Trophoblast cell (in vitro differentiated cells and primary cell): ENCODE data around the gene EMC1.
A peak's percentile ranks its signal among the peaks of the same experiment; 100 is the strongest.
"Not testable (repeated sequence)": the region's sequence is repeated elsewhere in the genome, so short reads cannot be mapped to it uniquely, and the experiment has no call there.

Source experiments
- DNase-seq, 2 donors: peaks; one replicate each; pipeline ENCODE4 v3.0.0-alpha.2; 2016
- H2AFZ ChIP-seq: 2 replicates; pipeline ENCODE4 v1.6.1; 2013; ENCODE audit warnings: low read length, moderate library complexity, mild to moderate bottlenecking; ENCODE audit not compliant: insufficient read depth, poor library complexity
- H2AK5ac ChIP-seq: 2 replicates; pipeline ENCODE4 v1.6.1; 2013; ENCODE audit warnings: mild to moderate bottlenecking, low read length
- H2BK120ac ChIP-seq: 2 replicates; pipeline ENCODE4 v1.6.1; 2013; ENCODE audit warnings: low read length, mild to moderate bottlenecking, moderate library complexity; ENCODE audit not compliant: insufficient read depth, poor library complexity
- H2BK12ac ChIP-seq: 2 replicates; pipeline ENCODE4 v1.6.1; 2013; ENCODE audit warnings: mild to moderate bottlenecking, low read length, moderate library complexity
- H2BK5ac ChIP-seq: 2 replicates; pipeline ENCODE4 v1.6.1; 2013; ENCODE audit warnings: low read length, low read depth, moderate library complexity, mild to moderate bottlenecking; ENCODE audit not compliant: poor library complexity
- H3K14ac ChIP-seq: 2 replicates; pipeline ENCODE4 v1.6.1; 2013; ENCODE audit warnings: mild to moderate bottlenecking, low read length
- H3K18ac ChIP-seq: 2 replicates; pipeline ENCODE4 v1.6.1; 2013; ENCODE audit warnings: mild to moderate bottlenecking, low read length
- H3K23ac ChIP-seq: 2 replicates; pipeline ENCODE4 v1.6.1; 2013; ENCODE audit warnings: low read length
- H3K27ac ChIP-seq: 2 replicates; pipeline ENCODE4 v1.5.1; 2013; ENCODE audit warnings: low read depth, mild to moderate bottlenecking, inconsistent platforms, low read length, moderate library complexity
- H3K27me3 ChIP-seq: 2 replicates; pipeline ENCODE4 v1.6.1; 2013; ENCODE audit warnings: inconsistent platforms, mild to moderate bottlenecking, low read length, moderate library complexity; ENCODE audit not compliant: insufficient read depth
- H3K36me3 ChIP-seq, 2 experiments: 1 replicate in 1 of 2; 2 replicates in 1 of 2; pipeline ENCODE4 v1.6.1; 2013; ENCODE audit warnings: low read length in 2 of 2, mild to moderate bottlenecking in 2 of 2, moderate library complexity in 1 of 2; ENCODE audit not compliant: insufficient read depth in 2 of 2, control insufficient read depth in 1 of 2
- H3K4ac ChIP-seq: 2 replicates; pipeline ENCODE4 v1.6.1; 2013; ENCODE audit warnings: low read depth, mild to moderate bottlenecking, low read length, moderate library complexity
- H3K4me1 ChIP-seq, 2 experiments: 1 replicate in 1 of 2; 2 replicates in 1 of 2; pipeline ENCODE4 v1.6.1; 2013; ENCODE audit warnings: low read length in 2 of 2, mild to moderate bottlenecking in 2 of 2, moderate library complexity in 1 of 2; ENCODE audit not compliant: insufficient read depth in 2 of 2, control insufficient read depth in 1 of 2
- H3K4me2 ChIP-seq: 2 replicates; pipeline ENCODE4 v1.6.1; 2013; ENCODE audit warnings: inconsistent platforms, mild to moderate bottlenecking, low read length, moderate library complexity
- H3K4me3 ChIP-seq: 2 replicates; pipeline ENCODE4 v1.5.1; 2013; ENCODE audit warnings: mild to moderate bottlenecking, low read depth, low read length, inconsistent platforms
- H3K79me1 ChIP-seq: one replicate; pipeline ENCODE4 v1.6.1; 2013; ENCODE audit warnings: low read length
- H3K79me2 ChIP-seq: 2 replicates; pipeline ENCODE4 v1.6.1; 2013; ENCODE audit warnings: low read length, mild to moderate bottlenecking; ENCODE audit not compliant: control insufficient read depth, insufficient read depth, poor library complexity
- H3K9ac ChIP-seq: 2 replicates; pipeline ENCODE4 v1.6.1; 2013; ENCODE audit warnings: mild to moderate bottlenecking, low read length
- H3K9me3 ChIP-seq: 2 replicates; pipeline ENCODE4 v1.6.1; 2013; ENCODE audit warnings: low read depth, mild to moderate bottlenecking, control low read depth, inconsistent platforms, low read length; ENCODE audit not compliant: insufficient read depth
- H4K12ac ChIP-seq: 2 replicates; pipeline ENCODE4 v1.6.1; 2013; ENCODE audit warnings: low read depth, mild to moderate bottlenecking, low read length, moderate library complexity
- H4K8ac ChIP-seq: 2 replicates; pipeline ENCODE4 v1.6.1; 2013; ENCODE audit warnings: low read depth, mild to moderate bottlenecking, low read length, moderate library complexity
- H4K91ac ChIP-seq: one replicate; pipeline ENCODE4 v1.6.1; 2013; ENCODE audit warnings: low read depth, mild to moderate bottlenecking, low read length, moderate library complexity
- WGBS: extraction: QIAGEN DNeasy Blood & Tissue Kit; methylation state at CpG from one replicate; pipeline ENCODE4 v1.1.7; 2013; ENCODE audit warnings: missing lambda C conversion rate; ENCODE audit not compliant: insufficient read length, insufficient coverage; ENCODE audit errors: extremely low coverage; 5-methylcytosine and 5-hydroxymethylcytosine counted together

EMC1 gene

DNA sequence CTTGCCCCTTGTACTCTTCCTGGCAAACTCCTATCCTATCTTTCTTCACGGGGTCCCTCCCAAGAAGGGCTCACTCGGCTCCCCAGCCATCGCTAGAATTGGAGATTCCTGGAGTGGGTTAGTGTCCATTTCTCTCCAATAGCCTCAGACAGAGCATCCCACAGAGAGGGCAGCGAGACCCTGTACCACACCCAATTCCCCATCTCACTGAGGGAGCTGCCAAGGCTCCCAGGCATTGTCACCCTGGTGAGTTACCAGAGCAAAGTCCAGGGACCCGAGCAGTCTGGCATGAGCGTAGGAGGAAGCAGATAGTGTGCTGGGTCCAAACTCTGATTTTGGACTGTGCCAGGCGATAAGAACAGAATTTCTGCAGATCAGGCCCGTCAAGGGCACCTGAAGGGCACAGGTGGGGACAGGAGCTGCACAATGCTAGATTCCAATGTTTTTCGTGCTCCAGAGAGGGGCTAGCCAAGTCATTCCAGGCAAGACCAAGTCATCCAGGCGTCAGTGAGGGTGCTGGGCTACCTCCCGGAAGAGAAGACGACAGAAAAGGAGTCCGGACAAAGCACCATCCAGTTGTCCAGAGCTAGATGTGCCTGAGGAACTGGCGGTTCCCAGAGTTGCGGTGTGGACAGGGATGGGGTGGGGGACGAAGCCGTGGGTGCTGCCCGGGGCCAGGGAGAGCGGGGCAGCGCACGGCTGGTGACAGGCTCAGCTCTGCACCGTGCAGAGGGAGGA lies 22.0 kb upstream of the EMC1 start:
- Histone ChIP-seq H2AFZ (no peak overlapping the region), H3K18ac (no peak overlapping the region), H3K9me3 (no peaks in the 10 kb centered on the region), H4K12ac (no peak overlapping the region), H3K4me2 (no peak overlapping the region), H3K4me3 (no peak overlapping the region), H2BK12ac (no peak overlapping the region), H2BK5ac (no peak overlapping the region), H3K23ac (no peak overlapping the region), H4K91ac (no peak overlapping the region), H2AK5ac (no peak overlapping the region), H3K27me3 (no peaks in the 10 kb centered on the region), H3K27ac (no peak overlapping the region), H3K79me2 (no peaks in the 10 kb centered on the region), H3K9ac (no peak overlapping the region), H3K4ac (no peak overlapping the region), H2BK120ac (no peak overlapping the region), H4K8ac (no peak overlapping the region), H3K14ac (no peak overlapping the region), H3K79me1 (no peaks in the 10 kb centered on the region), H3K36me3 (no peaks in the 10 kb centered on the region), H3K4me1 (no peaks in the 10 kb centered on the region)
- WGBS, result no CpG with 5 or more reads among the region's 22 CpGs
- no peak for DNase-seq

DNA sequence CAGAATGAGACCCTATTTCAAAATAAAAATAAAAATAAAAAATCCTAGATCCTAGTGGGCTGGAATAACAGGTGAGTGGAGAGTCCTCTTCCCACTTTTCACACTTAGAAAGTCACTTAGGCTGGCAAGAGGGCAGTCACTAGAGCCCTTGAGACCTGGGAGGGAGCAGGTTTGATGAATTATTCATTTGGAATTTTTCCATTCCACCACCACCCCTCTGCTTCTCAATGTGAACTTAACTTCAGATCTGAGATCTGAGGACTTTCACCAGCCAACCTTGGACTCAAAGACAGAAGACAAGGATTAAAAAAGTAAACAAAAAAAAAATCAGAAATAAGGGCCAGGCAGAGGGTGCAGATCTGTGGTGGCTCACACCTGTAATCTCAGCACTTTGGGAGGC lies 20.7 kb upstream of the EMC1 start:
- H3K23ac ChIP-seq, result no peak overlapping the region
- H2BK120ac ChIP-seq, result no peak overlapping the region
- H2AK5ac ChIP-seq, result no peak overlapping the region
- H3K4me3 ChIP-seq, result no peak overlapping the region
- no peak overlapping the region for H3K4ac ChIP-seq
- H2BK5ac ChIP-seq, result no peak overlapping the region
- no peak overlapping the region for H3K27ac ChIP-seq
- H3K79me2 ChIP-seq, result no peaks in the 10 kb centered on the region
- H4K12ac ChIP-seq, result no peak overlapping the region
- no peak for DNase-seq
- H3K4me1 ChIP-seq, result no peaks in the 10 kb centered on the region
- H4K8ac ChIP-seq, result no peak overlapping the region
- no peak overlapping the region for H2AFZ ChIP-seq
- H2BK12ac ChIP-seq, result no peak overlapping the region
- H3K36me3 ChIP-seq, result no peaks in the 10 kb centered on the region
- no peak overlapping the region for H3K18ac ChIP-seq
- no peak overlapping the region for H4K91ac ChIP-seq
- H3K4me2 ChIP-seq, result no peak overlapping the region
- H3K9ac ChIP-seq, result no peak overlapping the region
- no peaks in the 10 kb centered on the region for H3K79me1 ChIP-seq
- H3K27me3 ChIP-seq, result no peaks in the 10 kb centered on the region
- no peaks in the 10 kb centered on the region for H3K9me3 ChIP-seq
- H3K14ac ChIP-seq, result no peak overlapping the region

DNA sequence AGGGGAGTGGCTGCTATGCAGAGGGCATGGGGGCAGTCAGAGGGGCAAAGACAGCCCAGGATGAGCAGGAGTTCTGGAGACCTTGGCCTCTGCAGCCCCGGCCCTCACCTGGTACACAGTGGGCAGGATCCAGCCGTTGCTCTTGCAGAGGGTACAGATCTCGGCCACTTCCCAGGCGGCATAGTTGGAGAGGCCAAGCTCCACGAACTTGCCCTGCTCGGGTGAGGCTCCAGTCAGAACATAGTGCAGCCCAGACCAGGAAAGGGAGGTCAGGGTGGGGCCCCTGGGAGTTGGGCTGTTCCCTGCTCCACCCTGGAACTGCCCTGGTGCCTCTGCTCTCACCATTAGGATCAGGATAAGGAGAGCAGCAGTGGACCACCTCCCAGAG lies 19.0 kb upstream of the EMC1 start:
- not testable (repeated sequence) for H2BK5ac ChIP-seq, H3K14ac ChIP-seq, H3K18ac ChIP-seq, H3K27me3 ChIP-seq, H3K79me2 ChIP-seq, H3K36me3 ChIP-seq, H3K79me1 ChIP-seq, H3K9ac ChIP-seq, H2BK120ac ChIP-seq, H3K4me1 ChIP-seq, H2BK12ac ChIP-seq, H3K4ac ChIP-seq, H4K91ac ChIP-seq, H3K23ac ChIP-seq, H2AK5ac ChIP-seq, H3K4me3 ChIP-seq, H4K12ac ChIP-seq, DNase-seq, H2AFZ ChIP-seq, H4K8ac ChIP-seq, H3K9me3 ChIP-seq, H3K27ac ChIP-seq, H3K4me2 ChIP-seq
- WGBS, result no CpG with 5 or more reads among the region's 6 CpGs

DNA sequence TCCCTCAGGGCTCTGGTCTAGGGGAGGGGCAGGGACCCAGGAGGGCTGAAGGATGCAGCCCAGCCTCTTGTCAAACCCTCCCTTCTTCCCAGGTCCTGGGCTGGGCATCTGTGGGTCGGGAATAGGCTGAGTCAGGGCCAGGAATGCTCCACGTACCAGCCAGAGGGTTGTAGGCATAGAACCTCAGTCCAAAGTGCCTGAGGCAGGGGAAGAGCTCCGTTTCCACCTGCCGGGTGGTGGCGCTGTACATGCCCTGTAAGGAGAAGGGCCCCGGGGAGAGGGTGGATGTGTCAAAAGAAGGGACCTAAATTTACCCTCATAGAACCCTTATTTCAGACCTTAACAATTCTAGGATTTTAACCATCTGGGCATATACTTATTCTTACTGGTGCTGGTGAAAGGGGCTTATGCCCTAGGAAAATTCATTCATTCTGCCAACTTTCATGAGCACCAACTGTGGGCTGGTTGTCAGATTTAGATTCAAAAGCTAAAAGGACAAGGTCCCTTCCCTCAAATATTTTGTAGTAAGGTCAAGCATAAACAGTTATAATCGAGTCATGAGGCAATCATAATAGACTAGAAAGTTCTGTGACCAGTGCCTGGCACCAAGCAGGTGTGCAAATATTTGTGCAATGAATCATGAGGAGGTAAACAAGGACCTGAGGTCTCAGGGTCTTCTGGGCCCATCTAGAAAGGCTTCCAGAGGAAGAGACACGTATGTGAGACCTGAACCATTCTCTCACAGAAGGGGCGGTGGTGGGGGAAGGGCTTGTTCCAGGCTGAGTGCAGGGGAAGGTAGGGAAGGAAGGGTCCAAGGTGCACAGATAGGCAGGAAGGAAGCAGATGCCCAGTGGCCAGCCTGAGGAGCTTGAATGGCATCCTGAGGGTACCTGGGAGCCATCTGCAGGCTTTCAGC lies 18.4 kb upstream of the EMC1 start:
- H3K9ac ChIP-seq, H3K4me1 ChIP-seq, H4K91ac ChIP-seq, H2AK5ac ChIP-seq, H2AFZ ChIP-seq, H3K18ac ChIP-seq, H3K4ac ChIP-seq, H3K4me2 ChIP-seq, H2BK12ac ChIP-seq, H3K79me2 ChIP-seq, H3K14ac ChIP-seq, H4K8ac ChIP-seq, H3K23ac ChIP-seq, H3K27ac ChIP-seq, H3K9me3 ChIP-seq, H3K36me3 ChIP-seq, H3K27me3 ChIP-seq, H2BK120ac ChIP-seq, H2BK5ac ChIP-seq, H3K79me1 ChIP-seq, H4K12ac ChIP-seq, H3K4me3 ChIP-seq: not testable (repeated sequence)
- no CpG with 5 or more reads among the region's 9 CpGs for WGBS
- DNase-seq, result peak; percentile 29 to 32
